NCI-H187 (cell line): ENCODE measurements around the gene TRIOBP.

Source experiments
- DNase-seq, 2 experiments: peaks; one replicate each; lab custom pipeline; 2025; lab: John Stamatoyannopoulos, UW

Gene TRIOBP

GRCh38 chr22:37824674-37825641 is 128.1 kb downstream of the TRIOBP start:
- no peak for DNase-seq
